IPS-15b (cell line): Measurements from ENCODE around the gene CPEB4.

Experiments
- H3K27me3 ChIP-seq: one replicate; pipeline ENCODE4 v1.6.1; 2013; ENCODE audit warnings: low read length; ENCODE audit not compliant: control insufficient read depth, insufficient read depth
- H3K36me3 ChIP-seq: one replicate; pipeline ENCODE4 v1.6.1; 2013; ENCODE audit warnings: low read length; ENCODE audit not compliant: control insufficient read depth, insufficient read depth
- H3K4me1 ChIP-seq: one replicate; pipeline ENCODE4 v1.6.1; 2013; ENCODE audit warnings: mild to moderate bottlenecking, low read length; ENCODE audit not compliant: control insufficient read depth, insufficient read depth
- H3K4me3 ChIP-seq: one replicate; pipeline ENCODE4 v1.5.1; 2013; ENCODE audit warnings: low read depth, low read length
- H3K9ac ChIP-seq: one replicate; pipeline ENCODE4 v1.6.1; 2013; ENCODE audit warnings: low read depth, mild to moderate bottlenecking, low read length
- H3K9me3 ChIP-seq: one replicate; pipeline ENCODE4 v1.6.1; 2013; ENCODE audit warnings: mild to moderate bottlenecking, low read length; ENCODE audit not compliant: control insufficient read depth, insufficient read depth

The CPEB4 gene

GRCh38 chr5:173981185-173981761 lies 93.1 kb downstream of the CPEB4 start:
- Histone ChIP-seq H3K4me1 (peaks cover 10% of the 10 kb centered on the region), H3K9ac (peak overlapping the region; percentile 37), H3K9me3 (no peaks in the 10 kb centered on the region), H3K36me3 (no peaks in the 10 kb centered on the region), H3K4me3 (no peak overlapping the region), H3K27me3 (no peaks in the 10 kb centered on the region)

DNA sequence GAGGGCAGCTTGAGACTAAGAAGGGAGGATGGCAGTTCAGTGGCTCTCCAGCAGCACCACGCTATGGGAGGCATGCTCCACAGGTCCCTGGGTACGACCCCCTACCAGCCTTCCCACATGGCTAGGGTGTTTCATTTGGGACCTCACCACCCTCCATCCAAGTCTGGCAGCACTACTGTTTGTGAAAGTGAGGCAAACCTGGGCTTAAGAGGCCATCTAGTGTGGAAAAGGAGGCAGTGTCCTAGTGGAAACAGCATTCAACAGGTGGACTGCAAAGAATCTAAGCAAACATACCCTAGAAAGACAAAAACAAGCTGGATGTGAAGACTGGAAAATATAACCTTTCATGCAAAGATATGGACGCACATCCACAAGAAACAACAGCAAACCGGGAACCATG lies 96.1 kb downstream of the CPEB4 start:
- Histone ChIP-seq H3K9me3 (no peaks in the 10 kb centered on the region), H3K4me3 (no peak overlapping the region), H3K36me3 (no peaks in the 10 kb centered on the region), H3K4me1 (peaks cover 10% of the 10 kb centered on the region), H3K27me3 (no peaks in the 10 kb centered on the region), H3K9ac (no peak overlapping the region)

DNA sequence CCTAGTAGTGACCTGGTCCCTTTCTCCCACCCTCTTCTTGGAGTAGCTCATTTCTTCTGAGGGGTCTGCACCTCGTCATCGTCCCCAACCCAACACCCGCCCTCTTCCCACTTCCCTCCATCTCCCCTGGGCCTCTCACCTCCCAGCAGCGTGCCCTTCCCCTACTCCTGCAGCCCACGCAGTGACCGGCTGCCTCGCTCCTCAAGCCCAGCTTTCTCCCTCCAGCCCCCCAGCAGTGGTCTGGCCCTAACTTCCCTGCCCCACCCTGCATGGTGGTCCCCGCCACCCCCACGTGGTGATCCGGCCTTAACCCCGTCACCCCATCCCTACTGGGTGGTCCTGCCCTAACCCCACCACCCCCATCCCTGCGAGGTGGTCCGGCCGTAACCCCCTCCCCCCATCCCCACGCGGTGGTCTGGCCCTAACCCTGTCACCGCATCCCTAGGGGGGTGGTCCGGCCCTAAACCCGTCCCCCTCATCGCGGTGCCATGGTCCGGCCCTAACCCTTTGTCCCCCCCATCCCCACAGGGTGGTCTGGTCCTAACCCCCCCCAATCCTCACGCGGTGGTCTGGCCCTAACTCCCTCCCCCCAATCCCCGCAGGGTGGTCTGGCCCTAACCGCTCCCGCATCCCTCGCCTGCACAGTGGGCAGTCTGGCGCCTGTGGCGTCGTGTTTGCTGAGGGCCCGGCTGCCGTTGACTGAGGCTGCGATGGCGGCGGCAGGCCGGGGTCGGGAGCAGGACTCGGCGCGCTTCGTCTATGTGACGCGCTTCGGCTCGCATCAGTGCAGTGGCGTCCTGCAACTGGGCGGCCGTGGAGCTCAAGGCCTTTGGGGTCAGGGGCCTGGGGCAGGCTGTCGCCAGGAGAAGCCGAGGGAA lies 100.6 kb downstream of the CPEB4 start, which contains the start of gene C5orf47:
TSS of gene C5orf47 (plus strand) at position 617 of the 878 bp plus-strand sequence. CDS start at position 711, 94 bp downstream.
- Histone ChIP-seq H3K9me3 (no peaks in the 10 kb centered on the region), H3K9ac (no peak within 1 kb of the TSS), H3K4me1 (no peaks in the 10 kb centered on the region), H3K4me3 (no peak within 1 kb of the TSS), H3K27me3 (no peaks in the 10 kb centered on the region), H3K36me3 (no peaks in the 10 kb centered on the region)

- H3K9me3 ChIP-seq = no peaks in the 10 kb centered on the region
- no peaks in the 10 kb centered on the region for H3K4me1 ChIP-seq
- no peaks in the 10 kb centered on the region for H3K36me3 ChIP-seq
- H3K27me3 ChIP-seq = no peaks in the 10 kb centered on the region
- no peak overlapping the region for H3K4me3 ChIP-seq
- no peak overlapping the region for H3K9ac ChIP-seq
Observed at GRCh38 chr5:173989432-173990082, 101.4 kb downstream of the CPEB4 start.

GRCh38 chr5:173997331-173997730 lies 109.2 kb downstream of the CPEB4 start:
- H3K27me3 ChIP-seq = no peaks in the 10 kb centered on the region
- H3K36me3 ChIP-seq = no peaks in the 10 kb centered on the region
- no peak overlapping the region for H3K4me3 ChIP-seq
- H3K4me1 ChIP-seq = no peaks in the 10 kb centered on the region
- H3K9me3 ChIP-seq = no peaks in the 10 kb centered on the region
- no peak overlapping the region for H3K9ac ChIP-seq

DNA sequence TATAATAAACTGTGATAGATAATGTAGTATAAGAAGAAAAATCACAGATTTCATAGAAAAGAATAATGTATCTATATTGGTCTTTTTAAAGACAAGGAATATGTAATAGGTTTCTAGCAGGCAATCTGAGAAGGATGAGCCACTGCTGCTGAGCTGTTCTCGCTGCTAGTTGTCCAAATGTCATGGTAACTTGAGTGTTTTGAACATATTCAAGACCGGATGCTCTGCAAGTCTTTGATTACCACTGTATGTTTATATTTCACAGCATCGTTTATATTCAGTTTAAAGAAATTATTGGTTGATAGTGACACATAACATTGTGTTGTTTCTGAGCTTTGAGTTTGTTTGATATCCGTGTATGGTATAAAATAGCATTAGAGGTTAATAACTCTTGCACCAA lies 110.4 kb downstream of the CPEB4 start:
- H3K9ac ChIP-seq = no peak overlapping the region
- H3K27me3 ChIP-seq = no peaks in the 10 kb centered on the region
- no peaks in the 10 kb centered on the region for H3K9me3 ChIP-seq
- H3K36me3 ChIP-seq = no peaks in the 10 kb centered on the region
- H3K4me1 ChIP-seq = no peaks in the 10 kb centered on the region
- no peak overlapping the region for H3K4me3 ChIP-seq

GRCh38 chr5:174000076-174000475 lies 111.9 kb downstream of the CPEB4 start:
- Histone ChIP-seq H3K4me3 (no peak overlapping the region), H3K9ac (no peak overlapping the region), H3K27me3 (no peaks in the 10 kb centered on the region), H3K9me3 (no peaks in the 10 kb centered on the region), H3K36me3 (no peaks in the 10 kb centered on the region), H3K4me1 (no peaks in the 10 kb centered on the region)

DNA sequence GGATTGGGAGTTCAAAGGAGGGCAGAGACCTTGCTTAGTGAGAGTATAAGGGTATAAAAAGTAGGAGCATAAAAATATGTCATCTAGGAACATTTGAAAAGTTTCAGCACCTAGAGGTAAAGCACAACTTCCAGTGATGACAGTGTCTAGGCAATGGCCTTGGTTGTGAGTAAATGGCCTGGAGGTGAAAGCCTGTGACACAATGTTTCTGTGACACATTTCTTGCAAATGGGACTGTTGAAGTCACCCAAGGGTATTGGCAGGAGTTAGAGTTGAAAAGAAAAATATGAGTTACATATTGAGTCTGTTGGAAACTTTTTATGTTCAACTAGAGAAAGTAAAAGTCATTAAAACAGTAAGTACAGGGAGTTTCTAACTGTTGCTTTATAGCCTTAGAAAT lies 115.6 kb downstream of the CPEB4 start:
- H3K9me3 ChIP-seq = no peaks in the 10 kb centered on the region
- H3K4me1 ChIP-seq = no peaks in the 10 kb centered on the region
- H3K4me3 ChIP-seq = no peak overlapping the region
- no peak overlapping the region for H3K9ac ChIP-seq
- H3K27me3 ChIP-seq = no peaks in the 10 kb centered on the region
- no peaks in the 10 kb centered on the region for H3K36me3 ChIP-seq

DNA sequence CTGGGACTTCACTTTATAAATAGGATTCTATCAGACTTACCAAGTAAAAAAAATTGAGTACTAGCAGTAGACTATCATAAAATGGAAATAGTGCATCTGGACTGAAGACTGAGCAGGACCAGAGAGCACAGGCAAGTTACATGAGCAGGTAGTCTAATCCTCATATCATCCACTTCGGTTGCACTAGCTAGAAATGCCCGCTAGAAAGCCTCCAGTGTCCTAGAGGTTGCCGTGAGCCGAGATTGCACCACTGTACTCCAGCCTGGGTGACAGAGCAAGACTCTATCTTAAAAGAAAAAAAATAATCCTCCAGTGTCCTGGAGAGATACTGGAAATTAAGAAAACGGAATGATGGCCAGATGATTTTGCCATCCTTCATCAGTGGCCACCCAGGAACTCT lies 120.8 kb downstream of the CPEB4 start:
- H3K36me3 ChIP-seq = no peaks in the 10 kb centered on the region
- H3K4me3 ChIP-seq = no peak overlapping the region
- H3K4me1 ChIP-seq = no peaks in the 10 kb centered on the region
- H3K27me3 ChIP-seq = no peaks in the 10 kb centered on the region
- H3K9me3 ChIP-seq = no peaks in the 10 kb centered on the region
- no peak overlapping the region for H3K9ac ChIP-seq

GRCh38 chr5:174010365-174010764 lies 122.2 kb downstream of the CPEB4 start:
- Histone ChIP-seq H3K27me3 (no peaks in the 10 kb centered on the region), H3K4me1 (no peaks in the 10 kb centered on the region), H3K9ac (no peak overlapping the region), H3K36me3 (no peaks in the 10 kb centered on the region), H3K4me3 (no peak overlapping the region), H3K9me3 (no peaks in the 10 kb centered on the region)

- H3K4me1 ChIP-seq = no peaks in the 10 kb centered on the region
- no peaks in the 10 kb centered on the region for H3K36me3 ChIP-seq
- H3K27me3 ChIP-seq = no peaks in the 10 kb centered on the region
- H3K9me3 ChIP-seq = no peaks in the 10 kb centered on the region
- no peak overlapping the region for H3K9ac ChIP-seq
- H3K4me3 ChIP-seq = no peak overlapping the region
Observed at GRCh38 chr5:174011441-174011840, 123.3 kb downstream of the CPEB4 start.
